GM12801 (cell line): ENCODE data around the gene EIF5.

Source experiments
- CTCF ChIP-seq: IDR thresholded peaks from one replicate; pipeline ENCODE4 v1.5.1; 2011; ENCODE audit warnings: control low read depth; ENCODE audit not compliant: insufficient read length; ENCODE audit errors: extremely low read depth

The EIF5 gene

GRCh38 chr14:103311171-103311997 is 22.7 kb upstream of the EIF5 start:
- no peak for TF ChIP-seq CTCF

GRCh38 chr14:103312006-103312635 is 21.9 kb upstream of the EIF5 start:
- TF ChIP-seq CTCF, result no peak

- no peak for TF ChIP-seq CTCF
These were observed 20.3 kb upstream of the EIF5 start for GRCh38 chr14:103313704-103314103.

GRCh38 chr14:103314496-103315277 is 19.4 kb upstream of the EIF5 start:
- no peak for TF ChIP-seq CTCF

- TF ChIP-seq CTCF, result no peak
These were observed 18.6 kb upstream of the EIF5 start for GRCh38 chr14:103315351-103315911.

- no peak for TF ChIP-seq CTCF
These were observed 18.1 kb upstream of the EIF5 start for GRCh38 chr14:103315941-103316340.

- TF ChIP-seq CTCF, result no peak
These were observed 17.3 kb upstream of the EIF5 start for GRCh38 chr14:103316721-103317121.
